CD4-positive, alpha-beta T cell treated with Interferon alpha-2 for 1 hour (primary cell): ENCODE data around the gene SECTM1.

Experiments
- DNase-seq, 2 donors: peaks; one replicate each; pipeline ENCODE4 v3.0.0-alpha.2; 2020 to 2022

The SECTM1 gene

DNA sequence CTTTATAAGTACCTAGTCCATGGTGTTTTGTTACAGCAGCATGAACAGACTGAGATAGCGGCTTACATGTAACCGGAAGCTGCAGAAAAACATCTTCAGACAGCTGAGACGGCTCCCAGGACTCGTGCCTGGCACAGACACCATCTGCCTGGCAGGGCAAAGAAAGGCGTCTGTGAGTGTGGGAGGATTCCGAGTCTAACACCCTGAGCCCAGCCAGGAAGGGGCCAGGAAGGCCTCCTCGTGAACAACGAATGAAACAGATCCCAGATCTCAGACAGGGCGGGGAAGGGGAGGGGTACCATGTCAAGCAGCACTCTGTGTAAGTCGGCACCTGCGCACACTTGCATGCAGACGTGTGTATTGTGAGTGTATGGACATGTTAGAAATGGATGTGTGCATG, 55.7 kb downstream of the SECTM1 start:
- DNase-seq: no peak

DNA sequence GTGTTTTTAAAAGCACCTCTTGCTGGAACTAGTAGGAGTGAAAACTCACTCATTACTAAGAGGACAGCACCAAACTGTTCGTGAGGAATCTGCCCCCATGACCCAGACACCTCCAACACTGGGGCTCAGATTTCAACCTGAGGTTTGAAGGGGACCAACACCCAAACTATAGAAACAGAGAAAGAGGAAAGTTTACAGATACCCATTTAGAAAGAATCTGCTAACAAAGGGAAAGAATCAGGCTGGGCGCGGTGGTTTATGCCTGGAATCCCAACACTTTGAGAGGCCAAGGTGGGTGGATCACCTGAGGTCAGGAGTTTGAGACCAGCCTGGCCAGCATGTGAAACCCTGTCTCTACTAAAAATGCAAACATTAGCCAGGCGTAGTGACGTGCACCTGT, 56.6 kb downstream of the SECTM1 start:
- no peak for DNase-seq

DNA sequence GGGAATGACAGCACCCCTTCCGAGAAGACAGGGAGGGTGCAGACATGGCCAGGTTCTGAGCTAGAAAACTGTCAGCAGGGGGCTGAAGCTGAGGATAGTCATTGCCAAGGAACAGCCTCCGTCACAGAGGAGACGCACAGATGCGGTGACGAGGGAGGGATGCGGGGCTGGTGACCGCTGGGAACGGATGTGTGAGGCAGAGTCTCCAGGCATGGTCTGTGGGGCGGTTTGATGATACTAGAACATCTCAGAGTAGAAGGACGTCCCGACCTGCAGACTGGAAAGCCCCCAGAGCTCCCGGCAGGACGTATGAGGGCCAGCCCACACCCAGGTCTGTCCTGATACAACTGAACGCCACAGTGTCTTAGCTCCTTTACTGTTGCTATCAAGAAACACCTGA, 58.2 kb downstream of the SECTM1 start:
- no peak for DNase-seq

DNA sequence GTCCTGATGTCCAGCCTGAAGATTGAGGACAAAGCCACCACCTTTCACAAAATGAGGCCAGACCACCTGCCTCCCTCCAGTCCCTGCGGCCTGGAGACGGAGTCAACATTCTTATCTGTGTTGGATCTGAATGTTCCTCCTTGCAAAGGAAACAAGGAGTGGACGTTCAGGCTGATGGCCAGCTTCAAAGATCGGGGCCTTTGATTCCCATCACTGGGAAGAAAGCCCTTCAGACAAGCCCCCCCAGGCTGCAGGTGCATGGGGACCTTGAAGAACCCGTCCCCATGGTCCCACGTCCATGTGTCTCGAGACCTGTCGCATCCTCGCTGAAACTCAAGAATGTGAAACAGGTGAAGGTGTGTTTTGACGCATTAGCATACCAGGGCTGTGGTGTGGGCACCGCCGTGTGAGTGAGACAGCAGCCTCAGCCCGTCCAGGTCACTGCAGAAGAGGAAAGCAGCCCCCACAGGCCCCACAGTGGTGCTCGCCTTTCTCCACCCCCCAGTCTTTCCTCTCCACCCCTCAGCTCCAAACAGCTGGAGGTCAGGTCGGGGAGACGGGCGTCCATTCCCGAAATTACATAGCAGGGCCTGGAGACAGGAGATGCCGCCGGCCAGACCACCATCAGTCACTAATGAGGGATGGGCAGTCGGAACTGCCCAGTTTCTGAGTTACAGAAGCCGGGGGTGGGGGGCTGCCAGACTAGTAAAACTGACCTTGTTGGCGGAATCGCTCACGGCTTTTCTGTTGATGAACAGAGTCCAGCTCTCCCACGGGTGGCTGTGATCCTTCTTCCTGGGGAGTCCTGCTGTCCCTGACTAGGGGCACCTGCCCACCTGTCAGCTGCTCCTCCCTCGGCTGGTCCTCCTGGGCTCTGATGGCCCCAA, 59.2 kb downstream of the SECTM1 start:
- DNase-seq: no peak

DNA sequence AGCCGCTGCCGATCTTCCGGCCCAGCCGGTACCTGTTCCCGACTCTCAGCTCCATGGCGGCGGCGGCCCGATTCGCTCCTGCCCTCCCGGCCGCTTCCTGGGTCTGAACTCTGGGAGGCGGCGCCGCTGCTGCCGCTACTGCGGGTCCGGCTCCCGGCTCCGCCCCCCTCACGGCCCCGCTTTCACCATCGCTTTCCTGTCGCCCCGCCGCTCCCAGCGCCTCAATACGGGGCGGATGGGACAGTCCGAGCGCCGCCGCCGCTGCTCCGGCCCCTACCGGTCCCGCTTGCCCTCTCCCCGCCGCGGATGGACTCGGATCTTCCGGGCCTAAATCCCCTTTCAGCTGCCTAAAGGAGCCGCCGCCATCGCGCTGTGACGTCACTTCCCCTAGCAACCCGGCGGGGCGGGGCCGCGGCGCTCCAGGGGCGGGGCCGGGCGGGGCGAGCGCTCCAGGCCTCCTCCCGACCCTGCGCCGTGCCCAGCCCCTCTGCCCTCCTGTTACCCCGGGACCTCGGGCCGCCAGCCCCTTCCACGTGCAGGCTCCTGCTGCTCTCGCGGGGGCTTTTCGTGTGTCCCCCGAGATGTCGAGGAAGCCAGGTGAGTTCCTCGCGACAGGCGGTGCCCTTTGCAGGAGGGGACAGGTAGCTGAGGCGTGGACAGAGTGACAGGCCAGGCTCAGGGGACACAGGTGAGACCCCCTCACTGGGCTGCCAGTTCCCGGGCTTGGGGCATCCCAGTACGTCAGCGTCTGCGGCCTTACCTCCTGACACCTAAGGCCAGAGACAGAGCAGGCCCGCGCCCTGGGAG, 60.0 kb downstream of the SECTM1 start, which contains the start of gene CSNK1D:
Gene CSNK1D (minus strand): TSS at position 374 of the 807 bp plus-strand sequence. CDS start 319 bp downstream, at position 55.
- peak; percentile 89 to 93 for DNase-seq

GRCh38 chr17:82272495-82273326, 60.9 kb downstream of the SECTM1 start:
- peak; percentile 52 to 59 for DNase-seq

GRCh38 chr17:82271401-82271800, 62.2 kb downstream of the SECTM1 start:
- DNase-seq: no peak
